ENCODE measurements around the gene RNASE13.

Gene RNASE13, protein sequence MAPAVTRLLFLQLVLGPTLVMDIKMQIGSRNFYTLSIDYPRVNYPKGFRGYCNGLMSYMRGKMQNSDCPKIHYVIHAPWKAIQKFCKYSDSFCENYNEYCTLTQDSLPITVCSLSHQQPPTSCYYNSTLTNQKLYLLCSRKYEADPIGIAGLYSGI

DNA sequence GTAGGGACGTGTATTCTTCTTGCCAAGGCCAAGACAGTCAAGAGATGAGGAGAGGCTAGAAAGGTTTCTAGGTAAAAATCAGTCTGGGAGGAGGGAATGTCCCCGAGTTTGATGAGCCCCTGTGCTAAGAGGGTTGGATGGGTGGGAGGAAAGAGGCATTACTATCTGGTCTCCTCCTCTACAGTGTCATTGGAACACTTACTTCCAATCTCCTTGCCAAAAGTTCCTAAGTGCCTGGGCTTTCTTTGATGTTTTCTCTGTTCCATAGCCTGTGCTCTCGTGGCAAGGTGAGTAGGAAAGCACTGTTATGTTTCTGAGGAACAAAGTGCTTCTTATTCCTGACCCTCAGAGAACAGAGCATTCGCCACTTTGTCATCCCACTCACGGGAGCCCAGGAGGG lies at the start of gene RNASE13:
Gene RNASE13, minus strand, starts transcription at position 101 of the 400 bp plus-strand sequence. CDS start 519 bp downstream, outside the sequence.
- Histone ChIP-seq H3K36me3 (ENCODE audit: control insufficient read depth in 5 of 5, insufficient read depth in 5 of 5, low read length in 5 of 5) (no peaks in the 10 kb centered on the region), H3K4me1 (ENCODE audit: control insufficient read depth in 5 of 5, insufficient read depth in 5 of 5, low read length in 5 of 5) (peaks cover 3 to 18% (median 14%) of the 10 kb centered on the region in 5 donors), H3K9ac (ENCODE audit: low read length in 5 of 5) (no peak within 1 kb of the TSS), H3K4me3 (ENCODE audit: low read depth in 1 of 5, low read length in 5 of 5) (no peak within 1 kb of the TSS), H3K9me3 (ENCODE audit: control insufficient read depth in 5 of 5, low read length in 5 of 5) (no peaks in the 10 kb centered on the region), H3K27ac (ENCODE audit: low read depth, low read length) (no peak within 1 kb of the TSS), H3K27me3 (ENCODE audit: control insufficient read depth in 5 of 5, insufficient read depth in 4 of 5, low read length in 5 of 5) (no peaks in the 10 kb centered on the region)

DNA sequence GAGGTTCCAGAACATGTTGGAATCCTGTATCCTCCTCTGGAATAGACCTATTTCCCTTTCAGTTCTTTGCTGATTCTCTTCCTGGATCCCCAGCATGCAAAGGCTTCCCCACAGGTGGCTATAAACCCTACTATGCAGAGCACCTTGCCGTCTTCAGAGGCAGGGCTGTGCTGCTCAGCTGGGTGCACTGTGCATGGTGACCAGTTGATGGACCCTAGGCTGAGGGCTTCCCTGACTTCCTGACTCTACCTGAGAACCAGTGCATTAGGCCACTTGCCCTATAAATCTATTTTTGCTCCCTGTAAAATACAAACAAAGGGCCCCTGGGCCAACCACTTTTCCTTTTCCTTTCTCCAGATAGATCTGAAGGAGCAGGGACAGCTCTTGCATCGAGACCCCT lies 49.8 kb upstream of the RNASE13 start:
- Histone ChIP-seq H3K9me3 (ENCODE audit: control insufficient read depth in 5 of 5, low read length in 5 of 5) (no peaks in the 10 kb centered on the region), H3K4me3 (ENCODE audit: low read depth in 1 of 5, low read length in 5 of 5) (no peak overlapping the region), H3K9ac (ENCODE audit: low read length in 5 of 5) (peak overlapping the region in 1 of 5 donors; percentile 74), H3K27me3 (ENCODE audit: control insufficient read depth in 5 of 5, insufficient read depth in 4 of 5, low read length in 5 of 5) (no peaks in the 10 kb centered on the region), H3K27ac (ENCODE audit: low read depth, low read length) (peak overlapping the region; percentile 89), H3K4me1 (ENCODE audit: control insufficient read depth in 5 of 5, insufficient read depth in 5 of 5, low read length in 5 of 5) (peaks cover 3 to 56% (median 38%) of the 10 kb centered on the region in 5 donors), H3K36me3 (ENCODE audit: control insufficient read depth in 5 of 5, insufficient read depth in 5 of 5, low read length in 5 of 5) (peaks cover 21 to 99% (median 90%) of the 10 kb centered on the region in 5 donors)

DNA sequence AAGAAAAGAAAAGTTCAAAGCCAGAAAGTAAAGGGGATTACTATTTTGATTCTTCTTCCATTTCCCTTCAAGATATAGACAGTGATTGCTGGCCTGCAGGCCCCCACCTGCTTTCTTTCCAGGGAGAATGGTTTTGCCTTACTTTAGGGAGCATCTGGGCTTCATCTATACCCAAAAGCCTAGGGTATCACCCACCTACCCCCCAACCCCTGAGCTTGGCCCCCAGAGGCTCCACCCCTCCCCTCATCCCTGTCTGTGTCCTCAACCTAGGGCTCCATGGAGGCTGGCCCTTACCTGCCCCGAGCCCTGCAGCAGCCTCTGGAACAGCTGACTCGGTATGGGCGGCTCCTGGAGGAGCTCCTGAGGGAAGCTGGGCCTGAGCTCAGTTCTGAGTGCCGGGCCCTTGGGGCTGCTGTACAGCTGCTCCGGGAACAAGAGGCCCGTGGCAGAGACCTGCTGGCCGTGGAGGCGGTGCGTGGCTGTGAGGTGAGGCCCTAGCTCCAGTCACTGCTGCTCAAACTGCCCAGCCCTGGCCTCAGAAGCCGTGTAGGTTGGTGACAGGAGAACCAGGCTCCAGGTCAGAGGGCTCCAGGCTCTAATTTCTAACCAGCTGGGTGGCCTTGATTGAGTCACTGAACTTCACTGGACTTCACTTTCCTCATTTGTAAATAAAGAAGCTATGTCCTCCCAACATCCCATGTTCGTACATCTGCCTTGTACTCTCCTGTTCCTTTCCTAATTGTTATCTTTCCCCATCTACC lies 49.1 kb upstream of the RNASE13 start:
- Histone ChIP-seq H3K27ac (ENCODE audit: low read depth, low read length) (peak overlapping the region; percentile 89), H3K9me3 (ENCODE audit: control insufficient read depth in 5 of 5, low read length in 5 of 5) (no peaks in the 10 kb centered on the region), H3K36me3 (ENCODE audit: control insufficient read depth in 5 of 5, insufficient read depth in 5 of 5, low read length in 5 of 5) (peaks cover 21 to 99% (median 90%) of the 10 kb centered on the region in 5 donors), H3K4me1 (ENCODE audit: control insufficient read depth in 5 of 5, insufficient read depth in 5 of 5, low read length in 5 of 5) (peaks cover 0 to 56% (median 38%) of the 10 kb centered on the region in 5 donors), H3K27me3 (ENCODE audit: control insufficient read depth in 5 of 5, insufficient read depth in 4 of 5, low read length in 5 of 5) (no peaks in the 10 kb centered on the region), H3K9ac (ENCODE audit: low read length in 5 of 5) (peak overlapping the region in 1 of 5 donors; percentile 27), H3K4me3 (ENCODE audit: low read depth in 1 of 5, low read length in 5 of 5) (no peak overlapping the region)

DNA sequence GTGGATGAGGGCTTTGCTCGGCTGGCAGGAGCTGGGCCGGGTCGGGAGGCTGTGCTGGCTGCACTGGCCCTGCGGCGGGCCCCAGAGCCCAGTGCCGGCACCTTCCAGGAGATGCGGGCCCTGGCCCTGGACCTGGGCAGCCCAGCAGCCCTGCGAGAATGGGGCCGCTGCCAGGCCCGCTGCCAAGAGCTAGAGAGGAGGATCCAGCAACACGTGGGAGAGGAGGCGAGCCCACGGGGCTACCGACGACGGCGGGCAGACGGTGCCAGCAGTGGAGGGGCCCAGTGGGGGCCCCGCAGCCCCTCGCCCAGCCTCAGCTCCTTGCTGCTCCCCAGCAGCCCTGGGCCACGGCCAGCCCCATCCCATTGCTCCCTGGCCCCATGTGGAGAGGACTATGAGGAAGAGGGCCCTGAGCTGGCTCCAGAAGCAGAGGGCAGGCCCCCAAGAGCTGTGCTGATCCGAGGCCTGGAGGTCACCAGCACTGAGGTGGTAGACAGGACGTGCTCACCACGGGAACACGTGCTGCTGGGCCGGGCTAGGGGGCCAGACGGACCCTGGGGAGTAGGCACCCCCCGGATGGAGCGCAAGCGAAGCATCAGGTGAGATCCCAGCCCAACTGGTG lies 47.0 kb upstream of the RNASE13 start:
- no peak overlapping the region for H3K9ac ChIP-seq (ENCODE audit: low read length in 5 of 5)
- H3K27ac ChIP-seq (ENCODE audit: low read depth, low read length): no peak overlapping the region
- H3K36me3 ChIP-seq (ENCODE audit: control insufficient read depth in 5 of 5, insufficient read depth in 5 of 5, low read length in 5 of 5): peaks cover 27 to 98% (median 89%) of the 10 kb centered on the region in 5 donors
- no peak overlapping the region for H3K4me3 ChIP-seq (ENCODE audit: low read depth in 1 of 5, low read length in 5 of 5)
- peaks cover 0 to 42% (median 26%) of the 10 kb centered on the region in 5 donors for H3K4me1 ChIP-seq (ENCODE audit: control insufficient read depth in 5 of 5, insufficient read depth in 5 of 5, low read length in 5 of 5)
- H3K9me3 ChIP-seq (ENCODE audit: control insufficient read depth in 5 of 5, low read length in 5 of 5): no peaks in the 10 kb centered on the region
- no peaks in the 10 kb centered on the region for H3K27me3 ChIP-seq (ENCODE audit: control insufficient read depth in 5 of 5, insufficient read depth in 4 of 5, low read length in 5 of 5)

DNA sequence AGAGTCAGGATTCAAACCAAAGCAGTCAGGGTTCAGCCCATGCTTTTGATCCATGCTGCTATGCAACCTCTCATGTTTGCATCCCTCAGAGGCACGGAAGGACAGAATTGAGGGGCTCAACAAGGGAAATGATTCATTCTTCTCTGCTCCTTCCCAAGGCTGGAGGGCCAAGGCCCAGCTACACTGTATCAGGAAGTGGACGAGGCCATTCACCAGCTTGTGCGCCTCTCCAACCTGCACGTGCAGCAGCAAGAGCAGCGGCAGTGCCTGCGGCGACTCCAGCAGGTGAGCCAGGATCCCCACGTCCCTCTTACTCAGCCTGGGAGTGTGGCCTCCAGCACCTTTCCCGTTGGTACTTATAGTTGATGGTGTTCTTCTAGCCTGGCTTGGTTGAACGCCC lies 44.1 kb upstream of the RNASE13 start:
- H3K4me3 ChIP-seq (ENCODE audit: low read depth in 1 of 5, low read length in 5 of 5): no peak overlapping the region
- no peak overlapping the region for H3K27ac ChIP-seq (ENCODE audit: low read depth, low read length)
- peaks cover 15 to 98% (median 94%) of the 10 kb centered on the region in 5 donors for H3K36me3 ChIP-seq (ENCODE audit: control insufficient read depth in 5 of 5, insufficient read depth in 5 of 5, low read length in 5 of 5)
- H3K9ac ChIP-seq (ENCODE audit: low read length in 5 of 5): no peak overlapping the region
- H3K4me1 ChIP-seq (ENCODE audit: control insufficient read depth in 5 of 5, insufficient read depth in 5 of 5, low read length in 5 of 5): peaks cover 0 to 22% (median under 1%) of the 10 kb centered on the region in 5 donors
- no peaks in the 10 kb centered on the region for H3K9me3 ChIP-seq (ENCODE audit: control insufficient read depth in 5 of 5, low read length in 5 of 5)
- H3K27me3 ChIP-seq (ENCODE audit: control insufficient read depth in 5 of 5, insufficient read depth in 4 of 5, low read length in 5 of 5): no peaks in the 10 kb centered on the region

DNA sequence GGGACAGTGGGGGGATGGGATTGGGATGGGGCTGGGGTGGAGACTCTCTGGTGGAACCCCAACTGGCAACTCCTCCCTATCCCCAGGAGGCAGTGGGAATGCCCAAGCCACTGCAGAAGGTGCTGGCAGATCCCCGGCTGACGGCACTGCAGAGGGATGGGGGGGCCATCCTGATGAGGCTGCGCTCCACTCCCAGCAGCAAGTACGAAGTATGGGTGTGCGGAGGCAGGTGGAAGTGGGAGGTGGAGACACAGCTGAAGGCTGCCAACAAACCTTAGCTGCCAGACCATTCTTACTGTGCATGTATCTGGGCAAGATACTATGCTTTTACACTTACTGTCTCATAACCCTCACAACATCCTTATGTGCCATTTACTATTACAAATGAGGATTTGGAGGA lies 43.7 kb upstream of the RNASE13 start:
- H3K9me3 ChIP-seq (ENCODE audit: control insufficient read depth in 5 of 5, low read length in 5 of 5): no peaks in the 10 kb centered on the region
- H3K36me3 ChIP-seq (ENCODE audit: control insufficient read depth in 5 of 5, insufficient read depth in 5 of 5, low read length in 5 of 5): peaks cover 15 to 99% (median 94%) of the 10 kb centered on the region in 5 donors
- H3K27me3 ChIP-seq (ENCODE audit: control insufficient read depth in 5 of 5, insufficient read depth in 4 of 5, low read length in 5 of 5): no peaks in the 10 kb centered on the region
- H3K9ac ChIP-seq (ENCODE audit: low read length in 5 of 5): no peak overlapping the region
- peaks cover 0 to 25% (median 0%) of the 10 kb centered on the region in 5 donors for H3K4me1 ChIP-seq (ENCODE audit: control insufficient read depth in 5 of 5, insufficient read depth in 5 of 5, low read length in 5 of 5)
- no peak overlapping the region for H3K27ac ChIP-seq (ENCODE audit: low read depth, low read length)
- no peak overlapping the region for H3K4me3 ChIP-seq (ENCODE audit: low read depth in 1 of 5, low read length in 5 of 5)

DNA sequence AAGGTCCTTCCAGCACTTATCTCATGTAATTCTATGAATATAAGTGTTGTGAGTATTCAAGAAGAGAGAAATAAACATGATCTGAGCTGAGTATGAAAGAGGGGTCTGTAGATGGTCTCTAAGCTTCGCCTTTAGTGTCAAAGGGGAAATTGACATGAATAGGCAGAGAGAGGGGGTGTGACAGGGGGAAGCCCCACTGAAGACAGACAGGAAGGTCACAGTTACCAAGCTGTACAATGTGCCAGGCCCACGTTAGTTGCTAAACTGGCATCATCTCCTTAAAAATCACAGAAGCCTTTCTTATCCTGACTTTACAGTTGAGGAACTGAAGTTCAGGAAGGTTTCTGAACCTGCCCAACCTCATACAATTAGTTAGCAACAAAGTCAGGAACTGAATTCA lies 43.1 kb upstream of the RNASE13 start:
- Histone ChIP-seq H3K27me3 (ENCODE audit: control insufficient read depth in 5 of 5, insufficient read depth in 4 of 5, low read length in 5 of 5) (no peaks in the 10 kb centered on the region), H3K36me3 (ENCODE audit: control insufficient read depth in 5 of 5, insufficient read depth in 5 of 5, low read length in 5 of 5) (peaks cover 15 to 100% (median 95%) of the 10 kb centered on the region in 5 donors), H3K9ac (ENCODE audit: low read length in 5 of 5) (no peak overlapping the region), H3K9me3 (ENCODE audit: control insufficient read depth in 5 of 5, low read length in 5 of 5) (no peaks in the 10 kb centered on the region), H3K4me1 (ENCODE audit: control insufficient read depth in 5 of 5, insufficient read depth in 5 of 5, low read length in 5 of 5) (peaks cover 4 to 27% (median 6%) of the 10 kb centered on the region in 5 donors), H3K27ac (ENCODE audit: low read depth, low read length) (no peak overlapping the region), H3K4me3 (ENCODE audit: low read depth in 1 of 5, low read length in 5 of 5) (no peak overlapping the region)

DNA sequence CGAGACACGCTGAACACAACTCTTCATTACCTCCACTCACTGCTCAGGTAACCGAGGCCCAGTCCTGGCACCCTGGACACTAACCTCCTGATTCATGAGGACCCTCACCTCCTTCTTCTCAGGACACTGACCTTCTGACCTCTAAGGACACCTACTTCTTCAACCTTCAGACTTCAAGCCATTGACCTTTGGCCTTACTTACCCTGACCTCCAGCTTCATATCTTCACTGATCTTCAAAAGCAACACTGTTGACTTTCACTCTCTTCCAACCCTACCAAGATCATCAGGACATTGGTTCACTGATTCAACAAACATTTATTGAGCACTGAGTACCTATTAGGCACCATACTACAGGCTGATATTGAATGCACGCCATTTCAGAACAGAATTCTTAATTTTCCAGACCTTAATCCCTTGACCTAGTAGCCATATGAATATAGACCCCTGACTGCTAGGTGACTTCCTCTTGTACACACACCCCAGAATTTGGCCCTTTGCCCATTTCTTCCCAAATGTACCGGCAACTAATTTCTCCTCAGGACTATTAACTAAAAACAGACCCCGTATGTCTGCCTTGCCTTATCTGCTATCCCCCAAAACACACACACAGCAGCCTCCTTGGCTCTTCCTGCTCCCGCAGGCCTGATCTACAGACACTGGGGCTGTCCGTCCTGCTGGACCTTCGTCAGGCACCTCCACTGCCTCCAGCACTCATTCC lies 41.3 kb upstream of the RNASE13 start:
- H3K9me3 ChIP-seq (ENCODE audit: control insufficient read depth in 5 of 5, low read length in 5 of 5): no peaks in the 10 kb centered on the region
- no peak overlapping the region for H3K4me3 ChIP-seq (ENCODE audit: low read depth in 1 of 5, low read length in 5 of 5)
- peaks cover 15 to 86% (median 78%) of the 10 kb centered on the region in 5 donors for H3K36me3 ChIP-seq (ENCODE audit: control insufficient read depth in 5 of 5, insufficient read depth in 5 of 5, low read length in 5 of 5)
- H3K27me3 ChIP-seq (ENCODE audit: control insufficient read depth in 5 of 5, insufficient read depth in 4 of 5, low read length in 5 of 5): no peaks in the 10 kb centered on the region
- H3K27ac ChIP-seq (ENCODE audit: low read depth, low read length): peak overlapping the region; percentile 27
- H3K4me1 ChIP-seq (ENCODE audit: control insufficient read depth in 5 of 5, insufficient read depth in 5 of 5, low read length in 5 of 5): peaks cover 14 to 37% (median 22%) of the 10 kb centered on the region in 5 donors
- H3K9ac ChIP-seq (ENCODE audit: low read length in 5 of 5): no peak overlapping the region

DNA sequence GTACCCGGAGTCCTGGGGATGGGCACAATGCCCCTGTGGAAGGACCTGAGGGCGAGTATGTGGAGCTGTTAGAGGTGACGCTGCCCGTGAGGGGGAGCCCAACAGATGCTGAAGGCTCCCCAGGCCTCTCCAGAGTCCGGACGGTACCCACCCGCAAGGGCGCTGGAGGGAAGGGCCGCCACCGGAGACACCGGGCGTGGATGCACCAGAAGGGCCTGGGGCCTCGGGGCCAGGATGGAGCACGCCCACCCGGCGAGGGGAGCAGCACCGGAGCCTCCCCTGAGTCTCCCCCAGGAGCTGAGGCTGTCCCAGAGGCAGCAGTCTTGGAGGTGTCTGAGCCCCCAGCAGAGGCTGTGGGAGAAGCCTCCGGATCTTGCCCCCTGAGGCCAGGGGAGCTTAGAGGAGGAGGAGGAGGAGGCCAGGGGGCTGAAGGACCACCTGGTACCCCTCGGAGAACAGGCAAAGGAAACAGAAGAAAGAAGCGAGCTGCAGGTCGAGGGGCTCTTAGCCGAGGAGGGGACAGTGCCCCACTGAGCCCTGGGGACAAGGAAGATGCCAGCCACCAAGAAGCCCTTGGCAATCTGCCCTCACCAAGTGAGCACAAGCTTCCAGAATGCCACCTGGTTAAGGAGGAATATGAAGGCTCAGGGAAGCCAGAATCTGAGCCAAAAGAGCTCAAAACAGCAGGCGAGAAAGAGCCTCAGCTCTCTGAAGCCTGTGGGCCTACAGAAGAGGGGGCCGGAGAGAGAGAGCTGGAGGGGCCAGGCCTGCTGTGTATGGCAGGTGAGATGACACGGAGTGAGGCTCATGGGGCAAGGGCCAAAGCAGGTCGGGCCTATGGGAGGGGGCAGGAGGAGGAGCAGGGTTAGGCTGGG lies 40.0 kb upstream of the RNASE13 start:
- Histone ChIP-seq H3K27ac (ENCODE audit: low read depth, low read length) (no peak overlapping the region), H3K27me3 (ENCODE audit: control insufficient read depth in 5 of 5, insufficient read depth in 4 of 5, low read length in 5 of 5) (no peaks in the 10 kb centered on the region), H3K9ac (ENCODE audit: low read length in 5 of 5) (peak overlapping the region in 1 of 5 donors; percentile 41), H3K36me3 (ENCODE audit: control insufficient read depth in 5 of 5, insufficient read depth in 5 of 5, low read length in 5 of 5) (peaks cover 12 to 74% (median 65%) of the 10 kb centered on the region in 5 donors), H3K4me1 (ENCODE audit: control insufficient read depth in 5 of 5, insufficient read depth in 5 of 5, low read length in 5 of 5) (peaks cover 14 to 43% (median 30%) of the 10 kb centered on the region in 5 donors), H3K9me3 (ENCODE audit: control insufficient read depth in 5 of 5, low read length in 5 of 5) (no peaks in the 10 kb centered on the region), H3K4me3 (ENCODE audit: low read depth in 1 of 5, low read length in 5 of 5) (no peak overlapping the region)
